ENCODE measurements around the gene GPATCH4. TPM values are rescaled to one million over a fixed set of nuclear protein-coding genes. Genes with fewer than 3 reads are reported as not detected.
A peak's percentile ranks its signal among the peaks of the same experiment; 100 is the strongest.
"Not testable (repeated sequence)": the region's sequence is repeated elsewhere in the genome, so short reads cannot be mapped to it uniquely, and the experiment has no call there.

Gene GPATCH4
- total RNA-seq, 1 donor from 2014 or later = 9.9 TPM

- no peak for DNase-seq (ENCODE audit: low read depth in 2 of 2)
Measured at GRCh38 chr1:156598731-156599432, 2.4 kb downstream of the GPATCH4 start.

GRCh38 chr1:156598125-156598524 is 3.2 kb downstream of the GPATCH4 start:
- no peak for DNase-seq (ENCODE audit: low read depth in 2 of 2)

DNA sequence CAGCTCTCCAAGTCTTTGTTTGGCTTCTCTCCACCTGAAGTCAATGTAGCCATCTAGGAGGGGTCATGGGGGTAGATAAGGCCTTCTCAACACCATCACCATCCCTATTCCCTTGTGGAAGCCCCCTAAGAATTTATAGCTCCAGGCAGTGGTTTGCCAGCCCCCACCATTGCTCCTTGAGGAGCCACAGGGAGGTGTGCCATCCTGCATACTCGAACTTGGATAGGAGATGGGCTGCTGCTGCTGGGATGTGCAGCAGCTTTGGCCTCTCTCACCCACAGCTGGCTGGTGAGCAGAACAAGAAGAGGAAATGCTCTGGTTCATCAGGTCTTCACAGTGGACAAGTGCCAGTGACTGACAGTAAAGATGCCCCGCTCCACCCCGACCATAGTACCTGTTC is 4.9 kb downstream of the GPATCH4 start:
- no peak for DNase-seq (ENCODE audit: low read depth in 2 of 2)

DNA sequence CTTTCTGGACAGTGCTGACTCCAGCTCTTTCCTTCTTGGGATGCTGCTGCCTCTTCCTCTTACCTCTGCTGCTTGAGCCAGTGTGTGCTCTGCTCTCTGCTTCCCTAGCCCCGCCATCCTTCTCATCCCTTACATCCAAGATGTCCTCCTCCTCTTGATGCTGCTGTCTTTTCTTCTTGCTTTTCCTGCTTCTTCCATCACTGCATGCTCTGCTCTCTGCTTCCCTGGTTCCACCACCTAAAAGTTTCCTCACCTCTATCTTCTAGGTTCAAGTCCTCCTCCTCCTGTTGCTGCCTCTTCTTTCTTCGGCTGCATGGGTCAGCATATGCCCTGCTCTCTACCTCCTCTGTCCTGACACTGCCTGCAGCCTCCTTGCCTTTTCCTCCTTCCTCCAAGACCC is 6.3 kb downstream of the GPATCH4 start:
- no peak for DNase-seq (ENCODE audit: low read depth in 2 of 2)

DNA sequence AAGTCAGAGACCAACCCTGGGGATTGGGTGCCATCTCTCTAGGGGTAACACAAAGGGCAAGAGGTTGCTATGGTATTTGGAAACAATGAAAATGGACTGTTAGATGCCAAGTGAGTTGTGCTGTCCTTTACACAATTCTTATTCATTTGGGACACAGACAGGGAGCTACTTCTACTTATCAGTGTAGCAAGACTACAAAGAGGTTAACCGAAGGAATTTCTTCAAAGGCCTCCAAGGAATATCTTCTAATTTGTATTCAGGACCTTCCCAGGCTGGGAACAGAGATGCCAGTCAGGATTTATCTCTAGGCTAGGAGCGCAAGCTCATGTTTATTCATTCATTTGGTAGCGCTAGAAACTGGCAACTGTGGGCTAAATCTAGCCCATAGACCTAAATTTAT is 7.1 kb downstream of the GPATCH4 start:
- no peak for DNase-seq (ENCODE audit: low read depth in 2 of 2)

GRCh38 chr1:156593661-156593989 is 7.7 kb downstream of the GPATCH4 start:
- DNase-seq (ENCODE audit: low read depth in 2 of 2) = no peak

GRCh38 chr1:156592910-156593660 is 8.2 kb downstream of the GPATCH4 start:
- peak; percentile 26 to 84 for DNase-seq (ENCODE audit: low read depth in 2 of 2)

- no peak for DNase-seq (ENCODE audit: low read depth in 2 of 2)
Measured at GRCh38 chr1:156592158-156592909, 8.9 kb downstream of the GPATCH4 start.

- DNase-seq (ENCODE audit: low read depth in 2 of 2) = peak; percentile 52 to 64
Measured at GRCh38 chr1:156591432-156592157, 9.7 kb downstream of the GPATCH4 start, which contains the start of gene NAXE. Gene NAXE (plus strand): TSS chr1:156591776. CDS start chr1:156591805, 29 bp downstream.

GRCh38 chr1:156591181-156591431 is 10.2 kb downstream of the GPATCH4 start:
- no peak for DNase-seq (ENCODE audit: low read depth in 2 of 2)

- DNase-seq (ENCODE audit: low read depth in 2 of 2) = no peak
Measured at GRCh38 chr1:156590326-156591180, 10.7 kb downstream of the GPATCH4 start.

GRCh38 chr1:156589546-156589945 is 11.7 kb downstream of the GPATCH4 start:
- DNase-seq (ENCODE audit: low read depth in 2 of 2) = no peak

GRCh38 chr1:156587927-156588326 is 13.4 kb downstream of the GPATCH4 start:
- DNase-seq (ENCODE audit: low read depth in 2 of 2) = not testable (repeated sequence)

DNA sequence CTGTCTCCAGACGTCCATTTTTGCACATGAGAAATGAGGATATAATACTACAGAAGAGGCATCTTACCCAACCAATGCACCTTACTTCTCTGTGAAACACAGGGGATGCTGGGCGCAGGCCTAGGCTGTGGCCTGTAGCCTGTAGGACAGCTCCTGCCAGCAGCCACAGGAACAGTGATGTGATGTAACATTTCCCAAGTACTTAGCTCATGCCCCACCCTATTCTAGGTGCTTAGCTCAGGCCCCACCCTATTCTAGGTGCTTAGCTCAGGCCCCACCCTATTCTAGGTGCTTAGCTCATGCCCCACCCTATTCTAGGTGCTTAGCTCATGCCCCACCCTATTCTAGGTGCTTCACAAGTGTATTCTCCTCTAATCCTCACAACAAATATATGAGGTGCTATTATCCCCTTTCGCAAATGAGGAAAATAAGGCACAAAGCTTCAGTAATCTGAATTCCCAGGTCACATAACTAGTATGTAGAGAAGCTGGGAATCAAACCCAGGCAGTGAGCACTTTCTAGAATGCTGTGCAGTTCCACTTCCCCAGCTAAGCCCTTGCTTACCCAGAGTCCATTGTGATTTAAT is 14.3 kb downstream of the GPATCH4 start:
- DNase-seq (ENCODE audit: low read depth in 2 of 2) = no peak

DNA sequence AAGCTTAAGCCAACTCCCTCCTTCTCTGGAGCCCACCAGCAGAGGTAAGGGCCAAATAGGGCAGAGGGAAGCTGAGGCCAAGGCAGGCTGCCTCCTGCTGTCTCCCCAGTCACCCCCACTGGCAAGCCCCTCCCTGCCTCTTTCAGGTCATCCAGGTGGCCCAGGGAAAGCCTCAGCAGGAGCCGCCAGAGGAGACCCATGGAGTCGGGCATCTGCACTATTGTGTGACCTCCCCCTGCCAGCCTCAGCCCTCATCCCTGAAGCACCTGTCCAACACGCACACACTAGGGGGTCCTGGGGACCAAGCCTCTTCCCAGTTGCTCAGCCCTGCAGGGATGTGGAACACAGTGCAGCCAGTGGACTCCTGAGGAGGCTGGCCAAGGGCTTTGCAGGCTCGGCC is 15.0 kb downstream of the GPATCH4 start:
- no peak for DNase-seq (ENCODE audit: low read depth in 2 of 2)

DNA sequence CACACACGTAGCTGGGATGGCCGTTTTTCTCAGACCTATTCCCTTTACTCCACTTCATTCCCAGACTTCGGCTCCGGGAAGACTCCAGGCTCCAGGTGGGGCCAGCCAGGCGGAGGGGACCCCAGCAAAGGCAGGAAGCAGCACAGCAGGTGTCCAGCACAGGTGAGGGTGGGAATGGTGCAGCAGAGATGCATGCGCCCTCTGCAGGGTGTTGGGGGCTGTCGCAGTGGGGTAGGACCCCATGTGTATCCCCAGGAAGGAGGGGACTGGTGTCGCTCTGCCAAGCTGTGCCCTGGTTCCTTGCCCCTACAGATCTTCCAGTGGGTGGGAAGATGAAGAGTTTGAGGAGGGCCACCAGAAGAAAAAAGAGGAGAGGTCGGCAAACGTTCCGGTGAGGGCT is 16.5 kb downstream of the GPATCH4 start:
- DNase-seq (ENCODE audit: low read depth in 2 of 2) = no peak

- DNase-seq (ENCODE audit: low read depth in 2 of 2) = peak; percentile 69 to 89
Measured at GRCh38 chr1:156583821-156584622, 17.3 kb downstream of the GPATCH4 start.

DNA sequence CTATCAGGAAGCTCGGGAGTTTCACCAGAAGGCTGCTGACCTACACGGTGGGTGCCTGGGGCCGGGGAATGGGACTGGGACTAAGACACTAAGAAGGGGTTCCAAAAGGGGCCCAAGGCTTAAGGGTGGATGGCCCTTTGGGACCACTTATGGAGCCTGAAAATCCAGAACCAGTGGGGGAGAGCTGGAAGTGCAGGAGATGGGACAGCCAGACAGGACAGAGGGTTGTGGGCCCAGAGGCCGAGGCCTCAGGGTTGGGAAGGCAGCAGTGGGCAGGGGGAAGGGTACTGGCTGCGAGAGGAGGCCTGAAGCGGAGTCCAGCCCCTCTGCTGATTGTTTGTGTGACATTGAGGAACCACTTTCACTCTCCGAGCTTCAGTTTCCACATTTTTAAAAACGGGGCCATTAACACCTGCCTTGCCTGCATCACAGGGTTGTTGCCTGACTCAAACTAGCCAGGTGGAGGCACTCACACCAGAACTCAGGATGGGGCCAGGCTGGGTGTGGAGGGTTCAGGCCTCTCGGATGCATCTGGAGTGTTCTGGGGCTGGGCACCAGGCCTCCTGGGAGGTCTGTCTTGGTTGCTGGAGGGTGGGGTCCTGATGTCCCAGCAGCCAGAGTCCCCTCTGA is 18.8 kb downstream of the GPATCH4 start:
- no peak for DNase-seq (ENCODE audit: low read depth in 2 of 2)

DNA sequence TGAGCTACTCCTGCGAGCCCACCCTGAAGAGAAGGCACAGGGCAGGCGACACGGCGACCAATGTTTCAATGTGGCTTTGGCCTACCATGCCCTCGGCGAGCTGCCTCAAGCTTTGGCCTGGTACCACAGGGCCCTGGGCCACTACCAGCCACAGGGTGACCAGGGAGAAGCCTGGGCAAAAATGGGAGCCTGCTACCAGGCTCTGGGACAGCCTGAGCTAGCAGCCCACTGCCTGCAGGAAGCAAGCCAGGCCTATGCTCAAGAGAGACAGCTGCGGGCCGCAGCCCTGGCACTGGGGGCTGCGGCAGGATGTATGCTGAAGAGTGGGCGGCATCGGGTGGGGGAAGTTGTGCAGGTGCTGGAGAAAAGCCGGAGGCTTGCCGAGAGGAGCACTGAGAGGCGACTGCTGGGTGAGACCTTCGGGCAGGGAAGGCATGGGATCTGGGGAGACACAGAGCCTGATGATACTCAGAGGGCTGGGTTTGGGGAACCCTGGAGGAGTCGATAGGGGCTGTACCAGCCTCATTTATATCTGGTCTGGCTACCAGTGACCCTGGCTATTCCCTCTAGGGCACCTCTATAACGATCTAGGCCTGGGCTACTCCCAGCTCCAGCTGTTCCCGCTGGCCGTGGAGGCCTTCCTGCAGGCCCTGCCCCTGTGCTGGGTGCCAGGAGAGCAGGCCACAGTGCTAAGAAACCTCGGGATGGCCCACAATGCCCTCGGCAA is 19.5 kb downstream of the GPATCH4 start:
- no peak for DNase-seq (ENCODE audit: low read depth in 2 of 2)
